B cell (primary cell): ENCODE measurements around the gene IL17A. TPM values are rescaled to one million over a fixed set of nuclear protein-coding genes. Genes with fewer than 3 reads are reported as not detected.
"Not testable (repeated sequence)": the region's sequence is repeated elsewhere in the genome, so short reads cannot be mapped to it uniquely, and the experiment has no call there.

Experiments
- ATAC-seq: fragments of 200-7000 bp; cut with Tn5 transposase; one replicate; pipeline ENCODE4 v1.10.0; 2021; ENCODE audit warnings: low read depth, mild to moderate bottlenecking, moderate number of reproducible peaks, moderate library complexity
- CTCF ChIA-PET: fragments of 350-600 bp; sonication (Branson Sonifier 250); formaldehyde crosslinking; loops from one replicate; lab custom pipeline; 2021; ENCODE audit warnings: antibody characterized with exemption, inconsistent platforms; lab: Charles Lee
- POLR2A ChIA-PET: fragments of 350-600 bp; sonication (Branson Sonifier 250); formaldehyde crosslinking; loops from one replicate; lab custom pipeline; 2021; ENCODE audit warnings: antibody characterized with exemption; lab: Charles Lee
- DNase-seq: peaks from one replicate; pipeline ENCODE4 v3.0.0; 2013
- H2AFZ ChIP-seq: 2 replicates; pipeline ENCODE4 v1.6.1; 2012; ENCODE audit warnings: mild to moderate bottlenecking, low read depth, low read length; ENCODE audit not compliant: insufficient read depth, poor library complexity, severe bottlenecking
- H3K27ac ChIP-seq, 2 donors: 1 replicate in 1 of 2; 2 replicates in 1 of 2; pipeline ENCODE4 v1.5.1; 2012 to 2013; ENCODE audit warnings: low read length in 2 of 2, mild to moderate bottlenecking in 2 of 2, moderate library complexity in 1 of 2
- H3K27me3 ChIP-seq, 4 experiments: fragments of 200-600 bp in 1 of 4; sonication (generic) in 1 of 4; replicated peaks in 1 of 4; 1 replicate in 2 of 4; 2 replicates in 2 of 4; pipeline versions ENCODE4 v1.6.1 to v1.7.0; 2013 to 2016; ENCODE audit warnings: low read length in 3 of 4, mild to moderate bottlenecking in 2 of 4, mixed read lengths in 1 of 4, moderate library complexity in 1 of 4; ENCODE audit not compliant: insufficient read depth in 4 of 4, control insufficient read depth in 3 of 4; ENCODE audit errors: control extremely low read depth in 1 of 4
- H3K36me3 ChIP-seq, 2 experiments: replicated peaks in 1 of 2; 1 replicate in 1 of 2; 2 replicates in 1 of 2; pipeline versions ENCODE4 v1.6.1 to v1.7.1; 2013; ENCODE audit warnings: low read length in 1 of 2; ENCODE audit not compliant: insufficient read depth in 2 of 2, control insufficient read depth in 1 of 2; ENCODE audit errors: control extremely low read depth in 1 of 2, extremely low read depth in 1 of 2
- H3K4me1 ChIP-seq, 2 donors: fragments of 200-600 bp in 1 of 2; sonication (generic) in 1 of 2; 1 replicate in 1 of 2; 2 replicates in 1 of 2; pipeline versions ENCODE4 v1.5.1 to v1.6.1; 2013 to 2017; ENCODE audit warnings: low read length in 2 of 2; ENCODE audit not compliant: control insufficient read depth in 2 of 2, insufficient read depth in 2 of 2
- H3K4me2 ChIP-seq: replicated peaks from 2 replicates; pipeline ENCODE3; 2012; ENCODE audit warnings: mild to moderate bottlenecking, low read depth, low read length; ENCODE audit not compliant: poor library complexity, severe bottlenecking
- H3K4me3 ChIP-seq, 5 experiments: fragments of 200-600 bp in 1 of 5; sonication (generic) in 1 of 5; 1 replicate in 3 of 5; 2 replicates in 2 of 5; pipeline versions ENCODE4 v1.5.1 to v1.7.0; 2011 to 2016; ENCODE audit warnings: low read length in 4 of 5, mild to moderate bottlenecking in 4 of 5, low read depth in 2 of 5, control low read depth in 1 of 5, moderate library complexity in 1 of 5; ENCODE audit not compliant: insufficient read depth in 1 of 5; ENCODE audit errors: control extremely low read depth in 1 of 5, extremely low read depth in 1 of 5
- H3K79me2 ChIP-seq: fragments of 200-600 bp; sonication (generic); one replicate; pipeline ENCODE4 v1.6.0; 2016; ENCODE audit warnings: low read length; ENCODE audit not compliant: control insufficient read depth, insufficient read depth
- H3K9ac ChIP-seq: fragments of 200-600 bp; sonication (generic); 2 replicates; pipeline ENCODE4 v1.6.1; 2017; ENCODE audit warnings: mild to moderate bottlenecking, low read length, moderate library complexity
- H3K9me3 ChIP-seq, 3 donors: one replicate each; pipeline versions ENCODE4 v1.6.1 to v1.7.1; 2013; ENCODE audit warnings: low read length in 2 of 3; ENCODE audit not compliant: control insufficient read depth in 2 of 3, insufficient read depth in 1 of 3; ENCODE audit errors: control extremely low read depth in 1 of 3
- H4K20me1 ChIP-seq: 2 replicates; pipeline ENCODE4 v1.6.0; 2012; ENCODE audit warnings: mild to moderate bottlenecking, low read length; ENCODE audit not compliant: insufficient read depth, control insufficient read depth, poor library complexity, severe bottlenecking
- H3K27ac Mint-ChIP-seq: one replicate; pipeline ENCODE4 v1.8.0; 2021; ENCODE audit warnings: mixed read lengths
- H3K27me3 Mint-ChIP-seq: one replicate; pipeline ENCODE4 v1.8.0; 2021; ENCODE audit warnings: mixed read lengths
- H3K4me1 Mint-ChIP-seq: one replicate; pipeline ENCODE4 v1.8.0; 2021; ENCODE audit warnings: mixed read lengths
- H3K4me3 Mint-ChIP-seq: one replicate; pipeline ENCODE4 v1.8.0; 2021; ENCODE audit warnings: mixed read lengths
- H3K9me3 Mint-ChIP-seq: one replicate; pipeline ENCODE4 v1.8.0; 2022; ENCODE audit warnings: mixed read lengths; ENCODE audit not compliant: insufficient read depth
- EZH2 ChIP-seq: IDR thresholded peaks from 2 replicates; pipeline ENCODE4 v1.6.1; 2012; ENCODE audit warnings: borderline replicate concordance, low read depth, mild to moderate bottlenecking, moderate library complexity, low read length; ENCODE audit not compliant: insufficient read depth, poor library complexity, severe bottlenecking
- WGBS: methylation state at CpG from one replicate; pipeline ENCODE4 v1.1.5; 2013; ENCODE audit warnings: missing lambda C conversion rate; ENCODE audit not compliant: insufficient coverage; 5-methylcytosine and 5-hydroxymethylcytosine counted together
- intact Hi-C: fragments of 100-400 bp; cut with micrococcal nuclease; formaldehyde crosslinking; loops from one replicate; pipeline ENCODE4 v1.10.0; 2022
- polyA plus RNA-seq: library from polyadenylated mRNA; depleted of rRNA; stranded (reverse); fragments of >200 nt; gene quantifications from 2 replicates; pipeline ENCODE4 v1.2.3, GENCODE V29; 2012
- total RNA-seq, 2 donors: library from RNA; stranded (reverse); fragments of 120-200 nt in 1 of 2; gene quantifications; 1 replicate in 1 of 2; 2 replicates in 1 of 2; pipeline versions ENCODE4 v1.2.3 to v1.2.4, GENCODE V29; 2013 to 2022
- TF ChIP-seq, protein P1 (sequence below): fragments of 200-600 bp; IDR thresholded peaks from one replicate; pipeline ENCODE4 v1.8.0; 2022; ENCODE audit warnings: antibody characterized with exemption, mild to moderate bottlenecking

IL17A gene
- total and polyA plus RNA-seq, 2 donors (not counting 1 experiment from before 2014, with no cell fraction given): not detected

DNA sequence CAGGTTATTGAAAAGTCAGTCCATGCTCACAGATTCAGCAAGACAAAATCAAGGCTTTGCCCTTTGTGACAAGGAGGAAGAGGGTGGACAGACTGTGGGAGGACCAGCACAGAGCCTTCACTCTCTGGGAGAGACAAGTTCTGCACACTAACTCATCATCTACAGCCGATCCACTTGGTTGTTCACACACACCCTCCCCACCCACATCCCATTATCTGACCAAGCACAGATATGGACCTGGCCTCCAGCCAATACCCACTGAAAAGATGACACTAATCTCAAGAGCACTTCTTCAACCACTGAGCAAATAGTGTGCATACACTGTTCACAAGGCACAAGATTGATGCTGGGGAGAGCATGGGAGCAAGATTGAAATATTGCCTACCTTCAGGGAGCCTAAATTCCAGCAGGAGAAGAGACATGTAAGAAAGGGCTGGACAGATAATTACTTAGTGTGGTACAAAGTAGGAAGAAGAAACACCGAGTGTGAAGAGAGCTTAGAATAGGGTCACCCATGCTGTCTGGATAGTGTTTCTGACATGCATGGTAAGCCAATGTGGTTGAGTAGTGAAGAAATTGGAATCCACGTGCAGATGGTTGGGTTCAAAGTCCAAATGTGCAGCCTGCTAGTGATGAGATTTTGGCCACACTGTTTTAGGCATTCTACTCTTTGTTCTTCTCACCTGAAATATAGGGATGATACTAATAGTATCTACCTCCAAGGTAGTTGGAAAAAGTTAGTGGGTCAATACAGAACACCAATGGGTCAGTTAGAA lies 21.7 kb upstream of the IL17A start:
- Histone ChIP-seq H4K20me1 (no peaks in the 10 kb centered on the region), H3K4me3 (no peak overlapping the region), H3K9ac (no peak overlapping the region), H3K36me3 (no peaks in the 10 kb centered on the region), H3K27ac (no peak overlapping the region), H2AFZ (no peak overlapping the region), H3K9me3 (peaks cover 0 to 8% (median 0%) of the 10 kb centered on the region in 3 donors), H3K4me2 (no peak overlapping the region), H3K27me3 (no peaks in the 10 kb centered on the region), H3K4me1 (no peaks in the 10 kb centered on the region), H3K79me2 (no peaks in the 10 kb centered on the region)
- Mint-ChIP-seq H3K27ac (no peak overlapping the region), H3K4me1 (no peaks in the 10 kb centered on the region), H3K27me3 (peaks cover 17% of the 10 kb centered on the region), H3K4me3 (no peak overlapping the region), H3K9me3 (no peaks in the 10 kb centered on the region)
- TF ChIP-seq, protein P1, sequence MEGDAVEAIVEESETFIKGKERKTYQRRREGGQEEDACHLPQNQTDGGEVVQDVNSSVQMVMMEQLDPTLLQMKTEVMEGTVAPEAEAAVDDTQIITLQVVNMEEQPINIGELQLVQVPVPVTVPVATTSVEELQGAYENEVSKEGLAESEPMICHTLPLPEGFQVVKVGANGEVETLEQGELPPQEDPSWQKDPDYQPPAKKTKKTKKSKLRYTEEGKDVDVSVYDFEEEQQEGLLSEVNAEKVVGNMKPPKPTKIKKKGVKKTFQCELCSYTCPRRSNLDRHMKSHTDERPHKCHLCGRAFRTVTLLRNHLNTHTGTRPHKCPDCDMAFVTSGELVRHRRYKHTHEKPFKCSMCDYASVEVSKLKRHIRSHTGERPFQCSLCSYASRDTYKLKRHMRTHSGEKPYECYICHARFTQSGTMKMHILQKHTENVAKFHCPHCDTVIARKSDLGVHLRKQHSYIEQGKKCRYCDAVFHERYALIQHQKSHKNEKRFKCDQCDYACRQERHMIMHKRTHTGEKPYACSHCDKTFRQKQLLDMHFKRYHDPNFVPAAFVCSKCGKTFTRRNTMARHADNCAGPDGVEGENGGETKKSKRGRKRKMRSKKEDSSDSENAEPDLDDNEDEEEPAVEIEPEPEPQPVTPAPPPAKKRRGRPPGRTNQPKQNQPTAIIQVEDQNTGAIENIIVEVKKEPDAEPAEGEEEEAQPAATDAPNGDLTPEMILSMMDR: no peak
- TF ChIP-seq EZH2: no peak
- 85% methylated on average over 2 of the region's 3 CpGs for WGBS
- intact Hi-C loops: loop anchor here (5.0 kb wide), 1 partner anchor 233 kb away; no protein-coding TSS in a partner anchor
- ChIA-PET POLR2A (no interaction called here), CTCF (interaction anchor here (1.3 kb wide), 1 partner anchor 9 kb away, joined by 3 read pairs; no protein-coding TSS in a partner anchor)
- no peak for DNase-seq
- ATAC-seq: no peak

DNA sequence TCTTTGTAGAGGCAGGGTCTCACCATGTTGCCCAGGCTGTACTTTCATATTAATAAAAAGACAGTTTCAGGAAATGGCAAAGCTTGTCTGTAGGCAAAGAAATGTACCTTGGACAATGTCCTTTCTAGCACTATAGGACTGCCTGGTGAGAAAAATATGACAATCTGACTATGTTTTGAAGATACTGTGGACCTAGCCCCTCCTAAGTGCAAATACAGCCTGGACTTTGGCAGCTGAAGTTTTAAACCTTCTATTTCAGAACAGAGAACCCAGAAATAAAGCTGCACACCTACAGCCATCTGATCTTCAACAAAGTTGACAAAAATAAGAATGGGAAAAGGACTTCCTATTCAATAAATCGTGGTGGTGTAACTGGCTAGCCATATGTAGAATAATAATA lies 18.9 kb upstream of the IL17A start:
- Histone ChIP-seq H3K4me3 (no peak overlapping the region), H2AFZ (no peak overlapping the region), H3K79me2 (no peaks in the 10 kb centered on the region), H3K9me3 (no peaks in the 10 kb centered on the region), H3K9ac (no peak overlapping the region), H3K27me3 (no peaks in the 10 kb centered on the region), H3K36me3 (no peaks in the 10 kb centered on the region), H3K4me1 (no peaks in the 10 kb centered on the region), H4K20me1 (no peaks in the 10 kb centered on the region), H3K27ac (no peak overlapping the region), H3K4me2 (no peak overlapping the region)
- Mint-ChIP-seq H3K4me3 (no peak overlapping the region), H3K4me1 (no peaks in the 10 kb centered on the region), H3K27ac (no peak overlapping the region), H3K27me3 (peaks cover 17% of the 10 kb centered on the region), H3K9me3 (no peaks in the 10 kb centered on the region)
- ChIA-PET CTCF (interaction anchor here (1.2 kb wide), 1 partner anchor 9 kb away, joined by 3 read pairs; no protein-coding TSS in a partner anchor), POLR2A (no interaction called here)
- ATAC-seq (no peak), DNase-seq (no peak)
- TF ChIP-seq, protein P1: no peak
- TF ChIP-seq EZH2: no peak
- intact Hi-C loops: no loop called here
- WGBS: no CpG with 5 or more reads among the region's 1 CpG

DNA sequence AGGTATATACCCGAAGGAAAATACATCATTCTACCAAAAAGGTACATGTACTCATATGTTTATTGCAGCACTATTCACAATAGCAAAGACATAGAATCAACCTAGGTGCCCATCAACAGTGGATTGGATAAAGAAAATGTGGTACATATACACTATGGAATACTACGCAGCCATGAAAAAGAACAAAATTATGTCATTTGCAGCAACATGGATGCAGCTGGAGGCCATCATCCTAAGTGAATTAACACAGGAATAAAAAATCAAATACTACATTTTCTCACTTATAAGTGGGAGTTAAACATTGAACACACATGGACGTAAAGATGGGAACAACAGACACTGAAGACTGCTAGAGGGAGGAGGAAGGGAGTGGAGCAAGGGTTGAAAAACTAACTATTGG lies 17.8 kb upstream of the IL17A start:
- H3K36me3 ChIP-seq, POLR2A ChIA-PET, H3K9me3 ChIP-seq, H3K79me2 ChIP-seq, H3K9ac ChIP-seq, H3K27ac ChIP-seq, H3K4me3 Mint-ChIP-seq, H2AFZ ChIP-seq, H3K9me3 Mint-ChIP-seq, CTCF ChIA-PET, H3K27ac Mint-ChIP-seq, H3K4me3 ChIP-seq, H4K20me1 ChIP-seq, H3K4me2 ChIP-seq, DNase-seq, ATAC-seq, H3K4me1 Mint-ChIP-seq, intact Hi-C loops, H3K4me1 ChIP-seq, H3K27me3 ChIP-seq: not testable (repeated sequence)
- WGBS: no CpG with 5 or more reads among the region's 3 CpGs
- peaks cover 17% of the 10 kb centered on the region for H3K27me3 Mint-ChIP-seq
